HG03060 (cell line): ENCODE results near the gene BRD4.

ENCODE experiments used
- ATAC-seq: cut with Tn5 transposase; IDR thresholded peaks from one replicate; pipeline ENCODE4 v1.9.1; 2021; ENCODE audit warnings: low read depth, moderate number of reproducible peaks; ENCODE audit not compliant: unreplicated experiment

The BRD4 gene

GRCh38 chr19:15316498-15316897, 15.8 kb downstream of the BRD4 start:
- ATAC-seq = no peak

- no peak for ATAC-seq
Observed at GRCh38 chr19:15315101-15315500, 17.2 kb downstream of the BRD4 start.

- ATAC-seq = no peak
Observed at GRCh38 chr19:15313649-15314279, 18.6 kb downstream of the BRD4 start.

- no peak for ATAC-seq
Observed at GRCh38 chr19:15307169-15307568, 25.2 kb downstream of the BRD4 start.

- no peak for ATAC-seq
Observed at GRCh38 chr19:15305582-15306334, 26.6 kb downstream of the BRD4 start.

GRCh38 chr19:15304140-15304705, 28.1 kb downstream of the BRD4 start:
- ATAC-seq = no peak

- no peak for ATAC-seq
Observed at GRCh38 chr19:15303105-15303780, 29.1 kb downstream of the BRD4 start.

- no peak for ATAC-seq
Observed at GRCh38 chr19:15300533-15301197, 31.7 kb downstream of the BRD4 start.

GRCh38 chr19:15299568-15300409, 32.5 kb downstream of the BRD4 start:
- no peak for ATAC-seq

- no peak for ATAC-seq
Observed at GRCh38 chr19:15298847-15299567, 33.3 kb downstream of the BRD4 start.

GRCh38 chr19:15297416-15298224, 34.7 kb downstream of the BRD4 start:
- no peak for ATAC-seq

GRCh38 chr19:15296841-15297415, 35.4 kb downstream of the BRD4 start:
- ATAC-seq = no peak

GRCh38 chr19:15296353-15296752, 36.0 kb downstream of the BRD4 start:
- ATAC-seq = no peak

- ATAC-seq = no peak
Observed at GRCh38 chr19:15294561-15294990, 37.8 kb downstream of the BRD4 start.

GRCh38 chr19:15293781-15294491, 38.4 kb downstream of the BRD4 start:
- ATAC-seq = no peak

- no peak for ATAC-seq
Observed at GRCh38 chr19:15292847-15293582, 39.3 kb downstream of the BRD4 start.

- ATAC-seq = no peak
Observed at GRCh38 chr19:15292140-15292539, 40.2 kb downstream of the BRD4 start.
